Calu3 (cell line): ENCODE results near the gene CLIP4. TPM values are rescaled to one million over a fixed set of nuclear protein-coding genes. Genes with fewer than 3 reads are reported as not detected.

Experiments used
- BruUV-seq: library from RNA; stranded (reverse); fragments of 400-500 nt; replicated peaks from 2 replicates; lab custom pipeline; 2021; lab: Mats Ljungman, UMichigan
- CTCF ChIA-PET: fragments of 300-600 bp; sonication (Branson Sonifier 250); formaldehyde crosslinking; loops from one replicate; lab custom pipeline; 2022; ENCODE audit warnings: antibody characterized with exemption; lab: Charles Lee
- DNase-seq: peaks from one replicate; pipeline ENCODE4 v3.0.0; 2022
- H3K27ac Mint-ChIP-seq: one replicate; pipeline ENCODE4 v1.8.0; 2022; ENCODE audit warnings: mixed read lengths; ENCODE audit not compliant: unreplicated experiment
- H3K27me3 Mint-ChIP-seq: one replicate; pipeline ENCODE4 v1.8.0; 2022; ENCODE audit warnings: mixed read lengths; ENCODE audit not compliant: unreplicated experiment
- H3K36me3 Mint-ChIP-seq: one replicate; pipeline ENCODE4 v1.8.0; 2022; ENCODE audit warnings: mild to moderate bottlenecking, moderate library complexity, mixed read lengths; ENCODE audit not compliant: insufficient read depth, unreplicated experiment
- H3K4me1 Mint-ChIP-seq: one replicate; pipeline ENCODE4 v1.8.0; 2022; ENCODE audit warnings: mild to moderate bottlenecking, low read depth, mixed read lengths; ENCODE audit not compliant: unreplicated experiment
- H3K4me3 Mint-ChIP-seq: one replicate; pipeline ENCODE4 v1.8.0; 2022; ENCODE audit warnings: mild to moderate bottlenecking, low read depth, moderate library complexity, mixed read lengths; ENCODE audit not compliant: unreplicated experiment
- H3K9me3 Mint-ChIP-seq: one replicate; pipeline ENCODE4 v1.8.0; 2022; ENCODE audit warnings: low read depth, mixed read lengths; ENCODE audit not compliant: unreplicated experiment
- CTCF ChIP-seq: fragments of 200-600 bp; IDR thresholded peaks from one replicate; pipeline ENCODE4 v1.8.0; 2022; ENCODE audit warnings: antibody characterized with exemption; ENCODE audit not compliant: unreplicated experiment
- intact Hi-C: fragments of 100-400 bp; cut with micrococcal nuclease; formaldehyde crosslinking; loops from one replicate; pipeline ENCODE4 v1.10.0; 2022; ENCODE audit not compliant: unreplicated experiment
- total RNA-seq: library from RNA; stranded (reverse); gene quantifications from 2 replicates; pipeline ENCODE4 v1.2.3, GENCODE V29; 2022

Gene CLIP4
- total RNA-seq, 1 experiment from 2014 or later: 184 TPM

- CTCF ChIA-PET: no interaction called here
- no TSS peak for BruUV-seq
These were observed 51.2 kb downstream of the CLIP4 start for GRCh38 chr2:29166242-29167039.

DNA sequence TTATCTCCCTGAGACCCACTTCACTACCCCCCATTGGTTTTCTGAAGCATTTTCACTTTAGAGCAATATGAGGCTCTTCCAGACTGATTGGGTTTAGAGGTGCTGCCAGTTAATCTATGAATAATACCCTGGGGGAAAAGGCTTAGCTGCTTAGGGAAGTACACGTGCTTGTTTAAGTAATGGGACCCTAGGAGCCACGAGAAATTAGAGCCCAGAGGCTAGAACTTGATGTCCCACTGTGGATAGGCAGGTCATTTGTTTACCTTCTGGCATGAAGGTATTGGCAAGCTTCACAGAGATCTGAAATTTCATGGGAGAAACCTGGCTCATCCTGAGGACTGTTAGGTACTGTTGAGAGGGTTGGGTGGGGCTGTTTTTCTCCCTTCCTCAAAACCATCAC lies 59.7 kb downstream of the CLIP4 start:
- DNase-seq: no peak
- no peak for TF ChIP-seq CTCF
- H3K9me3 Mint-ChIP-seq: no peaks in the 10 kb centered on the region
- H3K4me3 Mint-ChIP-seq: no peak overlapping the region
- H3K27me3 Mint-ChIP-seq: no peaks in the 10 kb centered on the region
- CTCF ChIA-PET: no interaction called here
- BruUV-seq: no TSS peak
- H3K36me3 Mint-ChIP-seq: peaks cover 96% of the 10 kb centered on the region
- peak overlapping the region; percentile 36 for H3K27ac Mint-ChIP-seq
- intact Hi-C loops: no loop called here
- H3K4me1 Mint-ChIP-seq: peaks cover 4% of the 10 kb centered on the region

More at GRCh38 chr2:29166242-29167039, 51.2 kb downstream of the CLIP4 start:
- peaks cover 31% of the 10 kb centered on the region for H3K4me1 Mint-ChIP-seq
- no peaks in the 10 kb centered on the region for H3K27me3 Mint-ChIP-seq
- H3K4me3 Mint-ChIP-seq: no peak overlapping the region
- DNase-seq: no peak
- TF ChIP-seq CTCF: no peak
- peaks cover 91% of the 10 kb centered on the region for H3K36me3 Mint-ChIP-seq
- intact Hi-C loops: loop anchor here (5.0 kb wide), 1 partner anchor 34 kb away; no protein-coding TSS in a partner anchor
- peak overlapping the region; percentile 30 for H3K27ac Mint-ChIP-seq
- H3K9me3 Mint-ChIP-seq: no peaks in the 10 kb centered on the region

DNA sequence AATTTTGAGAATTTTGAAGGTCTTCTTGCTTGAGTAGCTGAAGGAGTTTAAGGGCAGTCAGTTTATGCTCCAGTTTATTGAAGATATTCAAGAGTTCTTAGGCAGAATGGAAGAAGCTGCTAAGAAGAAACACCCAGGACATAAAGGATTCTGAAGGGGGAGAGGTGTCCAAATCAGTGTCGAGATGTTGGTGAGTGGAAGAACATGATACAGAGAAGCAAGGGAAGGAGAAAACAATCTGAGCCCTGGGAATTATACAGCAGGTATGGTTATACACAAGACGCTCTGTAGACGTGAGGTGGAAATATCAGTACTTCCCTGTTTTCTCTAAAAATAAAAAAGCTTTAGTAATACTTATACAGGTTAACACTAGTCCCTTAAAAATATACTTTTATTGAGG lies 60.1 kb downstream of the CLIP4 start:
- Mint-ChIP-seq H3K9me3 (no peaks in the 10 kb centered on the region), H3K36me3 (peaks cover 96% of the 10 kb centered on the region), H3K4me3 (no peak overlapping the region), H3K27ac (peak overlapping the region; percentile 36), H3K27me3 (no peaks in the 10 kb centered on the region), H3K4me1 (peaks cover 9% of the 10 kb centered on the region)
- BruUV-seq: no TSS peak
- TF ChIP-seq CTCF: no peak
- intact Hi-C loops: no loop called here
- CTCF ChIA-PET: no interaction called here
- DNase-seq: no peak

DNA sequence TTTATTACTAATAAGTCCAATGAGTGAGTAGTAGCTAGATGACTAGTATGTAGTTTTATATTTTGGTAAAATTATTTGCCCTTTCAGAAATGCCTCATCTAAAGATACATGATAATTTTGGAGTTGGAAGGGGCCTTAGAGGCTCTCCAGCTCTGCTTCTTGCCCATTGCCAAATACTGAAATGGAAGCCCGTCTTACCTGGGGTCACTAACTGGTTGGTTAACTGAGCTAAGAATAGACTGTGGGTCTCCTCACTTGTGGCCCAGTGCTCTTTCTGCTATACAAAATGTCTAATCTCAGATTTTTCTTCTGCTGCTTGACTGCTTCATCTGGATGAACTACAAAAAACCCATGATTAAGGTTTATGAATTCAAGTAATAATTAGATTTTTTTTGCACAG lies 67.1 kb downstream of the CLIP4 start:
- Mint-ChIP-seq H3K27ac (no peak overlapping the region), H3K36me3 (peaks cover 77% of the 10 kb centered on the region), H3K4me1 (peaks cover 16% of the 10 kb centered on the region), H3K9me3 (no peaks in the 10 kb centered on the region), H3K27me3 (no peaks in the 10 kb centered on the region), H3K4me3 (no peak overlapping the region)
- intact Hi-C loops: loop anchor here (5.0 kb wide), 1 partner anchor 360 kb away; no protein-coding TSS in a partner anchor
- no peak for DNase-seq
- BruUV-seq: TSS peak; percentile 21
- CTCF ChIA-PET: interaction anchor here (1.2 kb wide), 1 partner anchor 69 kb away, joined by 3 read pairs; no protein-coding TSS in a partner anchor
- TF ChIP-seq CTCF: no peak
